ENCODE results near the gene PLXDC2.

PLXDC2 gene

DNA sequence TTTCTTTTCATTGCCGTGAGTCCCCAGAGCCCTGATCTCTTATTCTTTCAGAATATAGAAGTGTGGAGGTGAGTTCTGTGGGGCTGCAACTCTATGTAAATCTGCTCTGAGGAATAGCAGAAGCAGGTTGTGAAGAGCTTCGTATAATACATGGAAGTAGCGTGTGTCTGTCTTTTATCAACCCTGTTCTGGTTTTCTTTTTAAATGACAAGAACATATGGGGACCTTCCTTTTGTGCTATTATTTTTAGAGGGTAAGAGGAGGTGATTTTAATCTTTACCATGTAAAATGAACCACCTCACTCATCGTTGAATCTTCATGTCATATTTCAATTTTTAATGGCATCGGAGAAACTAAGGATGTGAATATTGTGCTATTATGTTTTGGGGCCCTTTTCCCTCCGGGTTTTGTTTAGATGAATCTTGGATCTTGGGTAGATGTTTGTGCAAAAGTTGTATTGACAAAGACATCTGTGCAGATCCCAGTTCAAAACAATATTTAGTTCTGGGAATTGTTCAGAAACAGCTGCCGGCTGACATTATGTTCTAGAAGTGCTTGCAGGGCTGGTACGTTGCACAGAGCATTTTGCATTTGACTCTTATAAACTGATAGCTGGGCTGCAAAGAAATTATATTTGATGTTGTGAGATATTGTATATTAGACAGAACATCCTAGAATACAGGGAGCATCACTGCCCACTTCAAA is 46.7 kb downstream of the PLXDC2 start:
- DNase-seq = no peak

DNA sequence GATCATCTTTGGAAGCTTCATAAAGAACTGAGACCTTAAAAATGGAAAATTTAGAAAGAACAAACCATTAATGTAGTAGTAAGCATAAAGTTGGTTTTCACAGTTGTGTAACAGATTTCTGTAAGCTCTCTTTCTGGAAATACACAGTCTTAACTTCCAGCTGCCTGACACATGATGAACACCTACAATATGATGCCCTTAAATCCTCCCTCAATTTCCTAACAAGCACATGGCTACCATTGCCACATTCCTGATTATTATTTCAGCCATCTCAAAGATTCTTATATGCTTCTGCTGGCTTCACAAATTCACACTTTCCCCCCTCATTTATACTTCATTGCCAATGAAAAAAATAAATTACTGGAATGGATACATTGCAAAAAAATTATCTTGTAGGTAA is 49.4 kb downstream of the PLXDC2 start:
- no peak for DNase-seq

DNA sequence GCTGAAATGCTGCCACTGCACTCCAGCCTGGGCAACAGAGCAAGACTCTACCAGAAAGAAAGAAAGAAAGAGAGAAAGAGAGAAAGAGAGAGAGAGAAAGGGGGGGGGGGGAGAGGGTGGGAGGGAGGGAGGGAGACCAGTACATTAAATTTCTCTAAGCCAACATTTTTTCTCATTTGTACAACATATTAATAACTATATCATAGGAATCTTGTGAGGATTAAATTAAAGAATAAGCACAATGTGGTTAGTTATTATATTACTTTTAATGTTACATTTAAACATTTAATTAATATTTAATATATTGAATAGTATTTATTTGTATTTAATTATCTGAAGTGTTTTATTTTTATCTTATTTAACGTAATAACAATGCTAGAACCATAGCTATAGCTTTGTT is 53.1 kb downstream of the PLXDC2 start:
- DNase-seq = no peak

DNA sequence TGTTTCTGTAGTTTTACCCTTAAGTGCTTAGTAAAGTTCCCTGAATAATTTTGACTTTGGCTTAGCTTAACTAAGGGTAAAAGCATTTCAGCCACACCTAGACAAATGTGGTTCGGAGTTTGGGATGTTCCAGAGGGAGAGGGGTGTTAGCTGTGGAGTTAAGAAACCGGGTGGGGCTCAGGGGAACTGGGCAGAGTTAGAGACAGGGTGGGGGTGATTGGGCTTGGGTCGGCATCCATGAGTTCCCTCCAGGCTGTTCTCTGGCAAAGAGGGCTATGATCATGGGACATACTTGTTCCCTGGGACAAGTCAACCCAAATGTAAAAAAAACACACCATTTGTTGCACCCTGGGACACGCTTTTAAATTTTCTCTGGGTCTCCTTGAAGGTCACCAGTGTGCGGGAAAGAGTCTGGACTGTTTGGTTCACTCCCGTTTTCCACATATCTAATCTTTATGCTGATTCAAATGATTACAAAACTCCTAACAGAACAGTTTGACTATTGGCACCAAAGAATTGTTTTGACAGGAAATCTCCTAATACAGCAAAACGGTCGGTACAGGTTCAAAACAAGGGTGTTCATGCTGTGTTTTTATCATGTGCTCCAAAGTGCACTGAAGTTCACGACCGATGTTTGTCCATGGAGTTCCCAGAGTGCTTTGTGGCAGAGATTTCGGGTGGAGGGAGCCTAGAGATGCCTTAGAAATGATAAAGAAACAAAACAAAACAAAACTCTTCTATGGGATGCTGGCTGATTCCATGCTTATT is 56.5 kb downstream of the PLXDC2 start:
- no peak for DNase-seq

DNA sequence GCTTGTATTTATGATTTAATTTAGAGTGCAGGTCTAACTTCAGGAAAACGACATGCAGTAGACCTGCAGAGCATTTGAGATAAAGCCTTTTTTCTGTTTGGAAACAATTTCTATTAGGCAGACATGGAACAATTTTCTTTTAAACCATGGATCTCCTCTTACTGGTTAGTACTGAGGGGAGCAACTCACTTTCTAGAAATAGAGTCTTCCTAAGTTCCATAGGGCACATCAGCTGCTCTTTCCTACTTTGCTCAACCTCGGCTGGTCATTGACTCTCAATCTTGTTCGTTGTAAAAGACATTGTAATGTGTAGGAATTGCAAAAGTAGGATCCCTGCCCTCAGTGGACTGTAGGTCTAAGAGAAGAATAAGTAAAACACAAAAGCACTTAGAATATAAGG is 58.0 kb downstream of the PLXDC2 start:
- DNase-seq = no peak

DNA sequence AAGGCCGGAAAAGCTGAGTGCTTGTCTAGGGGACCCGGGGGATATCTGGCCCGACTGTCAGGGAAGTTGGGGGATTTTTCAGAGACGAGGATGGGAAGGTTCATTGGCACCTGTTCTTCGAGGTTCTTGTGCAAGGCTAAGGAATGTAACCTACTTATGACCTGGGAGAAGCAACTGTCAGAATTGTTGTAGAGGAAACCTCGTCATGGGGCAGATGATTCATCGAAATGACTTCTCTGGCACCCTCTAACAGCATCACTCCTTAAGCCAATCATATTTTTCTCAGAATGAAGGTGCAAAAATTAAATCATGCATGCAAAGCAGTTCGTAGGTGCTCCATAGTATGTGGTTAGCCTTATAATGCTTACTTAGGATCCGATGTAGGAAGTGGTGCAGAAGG is 58.6 kb downstream of the PLXDC2 start:
- DNase-seq = no peak

DNA sequence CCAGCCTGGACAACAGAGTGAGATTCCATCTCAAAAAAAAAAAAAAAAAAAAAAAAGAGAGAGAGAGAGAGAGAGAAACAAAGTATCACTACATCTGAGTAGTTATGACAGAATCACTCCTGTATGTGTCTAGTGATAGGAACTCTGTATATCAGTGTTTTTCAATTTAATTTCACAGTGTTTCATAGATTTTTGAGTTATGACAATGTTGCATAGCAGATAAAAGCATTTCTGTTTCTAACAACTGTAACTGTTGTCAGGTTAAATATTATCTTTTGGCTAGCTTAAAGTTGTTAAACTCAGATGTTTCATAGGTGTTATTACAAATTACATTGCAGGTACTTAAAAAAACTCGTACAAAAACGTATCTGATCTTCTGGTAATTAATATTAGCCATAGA is 60.3 kb downstream of the PLXDC2 start:
- no peak for DNase-seq

DNA sequence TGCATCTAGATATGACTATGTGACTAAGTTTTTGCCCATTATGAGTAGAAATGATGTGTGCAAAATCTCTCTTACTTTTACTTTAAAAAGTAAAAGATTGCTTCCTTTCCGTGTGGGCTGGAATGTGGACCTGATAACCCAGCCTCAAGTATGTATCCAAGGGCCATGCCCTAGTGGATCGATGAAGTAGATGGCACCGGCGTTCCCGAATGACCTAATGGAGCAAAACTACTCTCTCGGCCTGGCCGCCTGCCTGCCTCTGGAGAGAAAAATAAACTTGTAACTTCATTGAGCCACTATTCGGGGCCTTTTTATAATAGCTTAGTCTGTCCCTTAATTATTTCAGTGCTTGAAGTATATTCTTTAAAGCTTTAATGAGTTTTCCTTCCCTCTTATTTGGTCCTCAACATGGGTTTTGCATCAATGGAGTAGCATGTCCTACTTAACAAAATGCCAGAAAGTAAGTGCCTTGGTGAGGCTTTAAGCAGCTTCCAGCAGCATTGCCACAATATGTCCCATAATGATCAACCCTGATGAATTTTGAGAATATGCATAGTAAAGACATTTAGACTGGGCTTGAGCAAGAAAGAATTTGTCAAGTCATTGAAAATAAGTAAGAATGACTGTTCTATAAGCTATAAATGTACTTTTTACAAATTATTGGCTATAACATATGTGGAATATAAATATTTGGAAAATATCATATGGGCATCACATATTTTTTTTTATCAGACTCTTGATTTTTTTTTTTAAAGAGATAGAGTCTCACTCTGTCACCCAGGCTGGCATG is 61.4 kb downstream of the PLXDC2 start:
- no peak for DNase-seq

DNA sequence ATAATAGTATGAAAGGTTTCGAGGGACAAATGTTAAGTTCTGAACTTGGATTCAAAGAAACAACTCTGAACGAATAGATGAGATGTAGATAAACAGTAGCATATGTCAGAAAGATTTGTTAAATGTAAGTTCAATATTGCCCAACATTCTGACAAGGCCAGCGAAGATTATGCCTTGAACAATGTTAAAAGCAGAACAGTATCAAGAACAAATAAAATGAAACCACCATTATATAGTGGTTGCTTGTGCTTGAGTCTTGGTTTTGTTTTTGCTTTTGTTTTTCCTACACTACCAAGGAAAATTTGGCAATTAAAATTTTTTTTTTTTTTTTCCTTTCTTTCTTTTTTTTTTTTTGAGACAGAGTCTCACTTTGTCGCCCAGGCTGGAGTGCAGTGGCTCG is 66.4 kb downstream of the PLXDC2 start:
- no peak for DNase-seq

DNA sequence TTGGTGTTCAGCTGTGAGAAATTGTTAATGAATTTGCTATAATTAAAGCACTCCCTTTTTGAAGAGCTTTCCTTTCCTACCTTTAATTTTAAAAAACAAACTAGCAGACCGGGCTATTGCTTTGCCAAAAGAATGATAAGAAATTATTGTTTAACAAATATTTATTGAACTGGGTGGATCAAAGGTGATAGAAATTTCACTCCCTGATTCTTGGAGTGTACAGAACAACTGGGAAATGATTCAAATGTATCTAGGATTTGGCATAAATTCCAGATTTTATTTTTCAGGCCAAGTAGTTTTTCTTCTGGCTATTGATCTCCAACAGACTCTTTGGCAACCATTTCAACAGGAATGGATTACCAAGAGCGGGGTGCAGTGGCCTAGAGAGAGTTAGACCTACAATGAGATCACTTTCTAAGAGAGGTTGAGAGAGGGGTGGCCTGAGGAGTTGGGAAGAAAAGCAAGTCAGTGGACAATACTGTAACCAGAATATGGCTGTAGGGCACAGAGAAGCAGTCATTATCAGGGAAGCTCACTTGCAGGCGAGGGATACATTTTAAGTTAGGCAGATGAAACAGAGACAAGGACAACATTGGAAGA is 71.9 kb downstream of the PLXDC2 start:
- no peak for DNase-seq

DNA sequence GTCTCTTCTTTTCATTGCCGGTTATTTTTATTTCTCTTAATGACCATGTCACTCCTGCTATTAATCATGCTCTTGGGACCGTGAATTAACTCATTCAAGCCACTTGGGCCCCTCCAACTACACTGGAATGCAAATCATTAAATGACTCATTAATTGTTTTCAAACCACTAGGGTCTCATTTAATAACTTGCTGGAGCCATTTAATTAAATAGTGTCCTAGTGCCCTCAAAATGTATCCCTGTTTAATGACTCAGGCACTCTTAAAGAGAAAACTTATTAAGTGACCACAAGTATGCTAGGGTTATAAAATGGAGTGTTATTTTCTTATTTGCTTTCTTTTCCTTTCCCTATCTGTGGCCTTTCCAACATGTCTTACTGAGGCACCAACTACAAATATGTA is 73.0 kb downstream of the PLXDC2 start:
- no peak for DNase-seq

DNA sequence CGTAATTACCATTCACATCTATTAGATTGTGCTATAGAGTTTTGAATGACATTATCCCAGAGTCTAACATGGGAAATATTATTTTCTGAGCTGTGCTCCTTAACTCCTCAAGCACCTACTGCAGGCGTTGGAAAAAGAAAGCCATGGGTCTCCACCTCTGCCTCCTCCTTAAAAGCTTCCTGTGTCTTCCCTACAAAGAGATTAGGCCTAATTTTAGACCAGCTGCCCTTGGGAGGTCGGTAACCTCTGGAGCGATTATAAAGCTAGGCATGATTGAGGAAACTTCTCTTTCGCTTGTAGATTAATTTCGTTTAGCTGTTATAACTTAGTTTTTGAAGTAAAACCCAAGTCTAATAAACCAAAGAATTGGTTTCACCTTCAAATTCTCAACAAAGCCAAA is 75.2 kb downstream of the PLXDC2 start:
- DNase-seq = no peak

DNA sequence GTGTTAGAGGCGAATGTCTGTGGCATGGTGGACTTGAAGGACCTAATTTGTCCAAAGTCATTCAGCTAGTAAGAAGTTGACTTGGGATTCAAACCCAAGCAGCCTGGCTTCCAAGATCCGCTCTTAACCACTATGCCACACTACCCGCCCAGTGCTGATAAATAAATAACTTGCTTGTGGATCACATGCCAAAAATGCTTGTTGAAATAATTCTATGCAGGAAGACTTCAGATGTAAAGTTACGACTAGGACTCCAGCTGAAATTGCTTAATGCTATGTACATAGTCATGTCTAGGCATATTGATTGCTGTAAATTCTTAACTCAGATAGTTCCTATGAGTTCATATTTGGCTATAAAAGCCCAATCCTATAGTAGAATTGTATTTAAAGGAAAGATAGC is 76.0 kb downstream of the PLXDC2 start:
- no peak for DNase-seq

DNA sequence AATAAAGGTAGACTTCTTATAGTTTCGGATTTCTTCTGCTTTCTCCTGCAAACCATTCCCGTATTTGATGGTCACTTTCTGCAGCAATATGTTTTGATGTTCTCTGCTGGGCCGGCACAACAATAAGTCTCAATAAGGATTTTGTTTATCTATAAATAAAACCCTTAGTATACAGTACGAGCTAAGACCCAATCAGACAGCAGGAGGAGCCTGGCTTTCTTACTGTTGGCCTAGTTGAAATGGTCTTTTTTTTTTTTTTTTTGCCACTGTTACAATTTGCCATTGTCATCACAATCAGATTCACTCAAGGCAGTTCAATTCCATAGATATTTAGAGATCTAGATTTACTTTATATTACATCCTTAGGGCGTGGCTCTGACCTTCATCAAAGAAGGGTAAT is 76.4 kb downstream of the PLXDC2 start:
- no peak for DNase-seq

DNA sequence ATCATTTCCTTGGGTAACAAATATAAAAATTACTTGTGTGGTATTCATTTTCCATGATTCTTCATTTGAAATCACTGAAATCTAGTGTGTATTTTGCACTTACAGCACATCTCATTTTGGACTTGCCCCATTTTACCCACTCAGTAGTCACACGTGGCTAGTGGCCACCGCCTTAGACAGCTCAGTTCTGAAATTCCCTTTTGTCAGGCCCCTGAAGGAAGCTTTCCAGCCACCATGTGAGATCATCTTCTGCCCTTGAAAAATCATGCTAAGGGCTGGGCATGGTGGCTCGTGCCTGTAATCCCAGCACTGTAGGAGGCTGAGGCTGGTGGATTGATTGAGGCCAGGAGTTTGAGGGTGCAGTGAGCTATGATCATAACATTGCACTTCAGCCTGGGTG is 79.3 kb downstream of the PLXDC2 start:
- DNase-seq = no peak

DNA sequence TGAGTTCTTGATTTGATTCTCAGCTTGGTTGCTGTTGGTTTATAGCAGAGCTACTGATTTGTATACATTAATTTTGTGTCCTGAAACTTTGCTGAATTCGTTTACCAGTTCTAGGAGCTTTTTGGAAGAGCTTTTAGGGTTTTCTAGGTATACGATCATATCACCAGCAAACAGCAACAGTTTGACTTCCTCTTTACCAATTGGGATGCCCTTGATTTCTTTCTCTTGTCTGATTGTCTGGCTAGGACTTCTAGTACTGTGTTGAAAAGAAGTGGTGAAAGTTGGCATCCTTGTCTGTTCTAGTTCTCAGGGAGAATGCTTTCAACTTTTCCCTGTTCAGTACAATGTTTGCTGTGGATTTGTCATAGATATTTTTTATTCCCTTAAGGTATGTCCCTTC is 86.2 kb downstream of the PLXDC2 start:
- no peak for DNase-seq

DNA sequence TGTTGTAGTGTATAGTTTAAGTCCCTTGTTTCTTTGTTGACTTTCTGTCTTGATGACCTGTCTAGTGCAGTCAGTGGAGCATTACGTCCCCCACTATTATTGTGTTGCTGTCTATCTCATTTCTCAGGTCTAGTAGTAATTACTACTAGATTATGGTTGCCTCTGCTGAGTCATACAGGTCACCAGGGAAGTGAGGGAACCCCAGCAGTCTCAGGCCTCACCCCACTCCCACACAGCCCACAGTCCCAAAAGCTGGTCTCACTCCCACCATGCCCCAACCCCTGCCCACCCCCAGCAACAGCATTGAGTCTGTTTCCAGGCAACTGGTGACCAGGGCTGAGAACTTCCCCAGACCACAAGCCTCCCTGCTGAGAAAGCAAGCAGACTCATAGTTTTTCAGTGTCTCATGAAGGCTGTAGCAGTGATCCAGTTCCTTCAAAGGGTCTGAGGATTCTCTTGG is 88.0 kb downstream of the PLXDC2 start:
- no peak for DNase-seq

DNA sequence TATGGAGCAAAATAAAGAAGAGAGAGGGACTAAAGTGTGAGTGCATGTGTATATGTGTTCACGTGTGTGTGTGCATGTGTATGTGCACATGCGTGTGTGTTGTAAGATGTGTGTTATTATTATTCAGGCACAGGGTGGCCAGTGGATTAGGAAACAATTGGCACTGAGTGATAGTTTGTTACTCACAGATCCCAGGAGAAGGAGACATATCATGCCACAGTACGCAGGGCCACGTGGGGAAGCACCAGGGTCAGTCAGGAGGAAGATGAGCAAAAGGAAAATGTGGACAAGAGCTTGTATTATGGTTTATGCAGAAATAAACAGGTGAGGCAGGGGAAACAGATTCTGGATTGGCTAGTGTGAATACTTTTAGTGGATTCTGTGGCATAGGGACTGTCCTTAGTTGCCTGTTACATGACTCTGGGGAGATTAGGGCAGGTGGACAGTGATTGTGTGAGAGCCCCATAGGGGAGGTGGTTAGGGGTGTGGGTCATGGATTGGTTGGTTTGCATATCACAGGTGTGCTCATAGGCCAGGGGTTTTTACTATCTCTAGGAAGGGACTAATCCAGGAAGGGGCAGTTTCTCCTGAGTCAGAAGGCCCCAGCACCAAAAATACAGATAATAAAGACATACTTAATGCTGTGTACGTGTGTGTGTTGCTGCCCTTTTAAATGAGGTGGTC is 90.0 kb downstream of the PLXDC2 start:
- no peak for DNase-seq

DNA sequence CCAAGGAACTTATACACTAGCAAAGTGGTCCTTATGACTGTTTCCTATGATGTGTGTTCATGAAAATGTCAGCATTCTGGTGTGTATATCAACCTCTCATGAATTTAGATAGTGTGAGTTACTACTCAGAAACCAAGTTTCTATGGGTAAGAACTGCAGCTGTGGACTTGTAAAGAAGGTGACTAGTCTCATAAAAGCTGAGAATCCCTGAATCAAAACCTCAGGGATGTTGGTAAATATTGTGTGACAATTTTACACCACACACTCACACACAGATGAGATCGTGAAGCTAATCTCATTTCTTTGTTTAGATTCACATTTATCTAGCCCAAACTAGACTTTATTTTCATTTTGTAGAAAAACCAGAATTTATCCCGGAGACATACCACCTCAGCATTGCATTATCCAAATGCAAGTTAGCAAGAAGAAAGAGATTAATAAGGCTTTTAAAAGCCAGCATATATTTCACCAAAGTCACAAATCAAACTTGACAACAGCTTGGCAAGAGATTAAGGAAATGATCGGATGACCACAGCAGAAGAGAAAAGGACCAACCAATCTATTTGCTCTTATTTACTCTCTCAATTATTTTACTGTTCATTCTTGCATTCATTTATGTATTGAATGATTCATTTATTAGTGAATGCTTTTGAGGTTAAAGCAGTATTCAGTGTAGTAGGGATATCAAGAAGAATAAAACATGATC is 92.9 kb downstream of the PLXDC2 start:
- no peak for DNase-seq

DNA sequence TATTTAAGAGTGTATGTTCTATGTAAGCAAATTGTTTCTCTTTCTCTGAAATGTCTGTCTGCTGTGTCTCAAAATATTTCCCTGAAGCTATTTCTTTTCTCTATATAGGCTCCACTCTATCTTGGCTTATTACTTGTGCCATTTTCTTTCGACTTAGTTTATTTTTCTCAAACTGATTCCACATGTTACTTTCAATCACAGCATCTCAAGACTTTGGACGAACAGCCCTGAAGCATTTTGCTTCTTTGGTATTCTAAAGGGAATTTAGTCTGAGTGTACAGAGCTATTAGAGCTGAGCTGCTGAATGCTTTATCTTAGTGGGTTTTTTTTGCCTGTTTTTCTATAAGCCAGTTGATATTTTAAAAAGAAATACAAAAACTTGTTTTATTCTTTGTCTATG is 95.7 kb downstream of the PLXDC2 start:
- DNase-seq = no peak

DNA sequence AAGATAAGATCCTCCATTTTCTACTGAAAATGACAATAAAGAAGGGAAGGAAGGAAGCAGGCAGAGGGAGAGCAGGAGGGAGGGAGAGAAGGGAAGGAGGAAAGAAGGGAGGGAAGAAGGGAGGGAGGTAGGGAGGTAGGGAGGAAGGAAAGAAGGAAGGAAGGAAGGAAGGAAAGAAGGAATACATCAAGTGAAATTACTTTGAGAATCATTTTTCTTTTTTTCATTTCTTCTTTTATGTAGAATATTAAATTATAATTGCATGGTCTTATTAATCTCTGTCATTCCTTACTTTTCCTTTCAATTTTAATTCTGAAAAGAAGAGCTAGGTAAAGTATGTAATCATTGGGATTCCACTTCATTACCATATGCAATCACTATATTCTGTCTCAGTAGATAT is 97.8 kb downstream of the PLXDC2 start:
- DNase-seq = no peak

DNA sequence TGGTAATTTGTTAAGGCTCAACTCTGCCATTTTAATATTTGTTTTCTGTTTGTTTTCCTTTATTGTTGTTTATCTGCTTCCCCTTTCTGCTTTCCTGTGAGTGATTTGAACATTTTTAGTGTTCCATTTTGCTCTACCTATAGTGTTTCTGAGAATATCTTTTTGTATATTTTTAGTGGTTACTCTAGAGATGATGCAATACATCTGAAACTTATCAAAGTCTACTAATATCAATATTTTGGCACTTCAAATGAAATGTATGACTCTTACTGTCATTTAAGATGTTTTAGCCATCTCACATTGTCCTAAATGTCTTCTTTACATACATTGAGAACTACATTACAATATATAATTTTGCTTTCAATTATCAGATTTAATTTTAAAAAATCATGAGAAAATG is 98.9 kb downstream of the PLXDC2 start:
- no peak for DNase-seq
